HG03460 (cell line): ENCODE measurements around the gene ATP10B.
"Not testable (repeated sequence)": the region's sequence is repeated elsewhere in the genome, so short reads cannot be mapped to it uniquely, and the experiment has no call there.

ENCODE experiments used
- ATAC-seq: cut with Tn5 transposase; IDR thresholded peaks from one replicate; pipeline ENCODE4 v1.9.1; 2021; ENCODE audit not compliant: unreplicated experiment

Gene ATP10B

GRCh38 chr5:160852049-160852448 is at the start of gene ATP10B:
Gene ATP10B (minus strand): TSS chr5:160852211. CDS start chr5:160688074, 164,137 bp downstream.
- ATAC-seq, result no peak

- ATAC-seq, result no peak
Measured at GRCh38 chr5:160901656-160902055, 49.6 kb upstream of the ATP10B start.

- ATAC-seq, result no peak
Measured at GRCh38 chr5:160899735-160900134, 47.7 kb upstream of the ATP10B start.

GRCh38 chr5:160893180-160893964 is 41.4 kb upstream of the ATP10B start:
- ATAC-seq, result not testable (repeated sequence)

GRCh38 chr5:160887780-160888179 is 35.8 kb upstream of the ATP10B start:
- no peak for ATAC-seq

GRCh38 chr5:160873560-160874200 is 21.7 kb upstream of the ATP10B start:
- ATAC-seq, result not testable (repeated sequence)

- no peak for ATAC-seq
Measured at GRCh38 chr5:160869989-160870521, 18.0 kb upstream of the ATP10B start.

GRCh38 chr5:160867976-160868375 is 16.0 kb upstream of the ATP10B start:
- ATAC-seq, result no peak

GRCh38 chr5:160851451-160851850 is 560 bp downstream of the ATP10B start:
- ATAC-seq, result no peak

GRCh38 chr5:160850421-160850820 is 1.6 kb downstream of the ATP10B start:
- ATAC-seq, result no peak

GRCh38 chr5:160847526-160848085 is 4.4 kb downstream of the ATP10B start:
- ATAC-seq, result no peak

- ATAC-seq, result no peak
Measured at GRCh38 chr5:160846642-160847041, 5.4 kb downstream of the ATP10B start.

- ATAC-seq, result no peak
Measured at GRCh38 chr5:160844177-160844576, 7.8 kb downstream of the ATP10B start.

- ATAC-seq, result peak; percentile 99
Measured at GRCh38 chr5:160843240-160843639, 8.8 kb downstream of the ATP10B start.

- no peak for ATAC-seq
Measured at GRCh38 chr5:160837749-160838593, 14.0 kb downstream of the ATP10B start.

- ATAC-seq, result no peak
Measured at GRCh38 chr5:160837211-160837610, 14.8 kb downstream of the ATP10B start.

- peak; percentile 76 for ATAC-seq
Measured at GRCh38 chr5:160835818-160836528, 16.0 kb downstream of the ATP10B start.

- ATAC-seq, result peak; percentile 17
Measured at GRCh38 chr5:160835376-160835775, 16.6 kb downstream of the ATP10B start.

GRCh38 chr5:160833806-160834205 is 18.2 kb downstream of the ATP10B start:
- ATAC-seq, result no peak

GRCh38 chr5:160831801-160832200 is 20.2 kb downstream of the ATP10B start:
- no peak for ATAC-seq
